Upper lobe of left lung (tissue), 6 donors: ENCODE data around the gene UPK1A. TPM values are rescaled to one million over a fixed set of nuclear protein-coding genes. Genes with fewer than 3 reads are reported as not detected.
A peak's percentile ranks its signal among the peaks of the same experiment; 100 is the strongest.

Source experiments
- ATAC-seq, 2 donors: fragments of 200-7000 bp; cut with Tn5 transposase; one replicate each; pipeline ENCODE4 v1.9.1; 2022; ENCODE audit warnings: mild to moderate bottlenecking in 2 of 2, moderate library complexity in 2 of 2; ENCODE audit not compliant: low FRiP score in 2 of 2
- DNase-seq, 2 donors: peaks; one replicate each; pipeline ENCODE4 v3.0.0-alpha.2; 2019 to 2020
- H3K27ac ChIP-seq, 4 donors: fragments of 200-600 bp; sonication (generic); one replicate each; pipeline ENCODE4 v1.5.1; 2016 to 2019
- H3K27me3 ChIP-seq, 4 donors: fragments of 200-600 bp; sonication (generic); one replicate each; pipeline ENCODE4 v1.5.1; 2017 to 2019
- H3K36me3 ChIP-seq, 4 donors: fragments of 200-600 bp; sonication (generic); one replicate each; pipeline ENCODE4 v1.5.1; 2016 to 2019
- H3K4me1 ChIP-seq, 4 donors: fragments of 200-600 bp; sonication (generic); one replicate each; pipeline ENCODE4 v1.5.1; 2018 to 2019
- H3K4me3 ChIP-seq, 4 donors: fragments of 200-600 bp; sonication (generic); one replicate each; pipeline ENCODE4 v1.5.1; 2017 to 2019; ENCODE audit warnings: mild to moderate bottlenecking in 2 of 4, moderate library complexity in 1 of 4
- H3K9me3 ChIP-seq, 4 donors: fragments of 200-600 bp; sonication (generic); one replicate each; pipeline ENCODE4 v1.5.1; 2018 to 2019
- CTCF ChIP-seq, 6 experiments: fragments of 450-650 bp in 4 of 6; fragments of 200-600 bp in 2 of 6; sonication (generic) in 2 of 6; IDR thresholded peaks; one replicate each; pipeline ENCODE4 v1.5.1; 2016 to 2019; ENCODE audit warnings: antibody characterized with exemption in 6 of 6
- EP300 ChIP-seq, 4 donors: sonication (generic); formaldehyde crosslinking; IDR thresholded peaks; one replicate each; pipeline ENCODE4 v1.5.1; 2017; ENCODE audit warnings: antibody characterized with exemption in 4 of 4, control low read depth in 2 of 4
- POLR2A ChIP-seq, 4 donors: fragments of 450-650 bp; IDR thresholded peaks; one replicate each; pipeline ENCODE4 v1.5.1; 2016 to 2017; ENCODE audit warnings: antibody characterized with exemption in 4 of 4, mild to moderate bottlenecking in 2 of 4
- POLR2AphosphoS5 ChIP-seq, 2 donors: sonication (generic); formaldehyde crosslinking; IDR thresholded peaks; one replicate each; pipeline ENCODE4 v1.5.1; 2017; ENCODE audit warnings: antibody characterized with exemption in 2 of 2
- WGBS, 2 donors: methylation state at CpG; one replicate each; pipeline ENCODE4 v1.1.5; 2017 to 2018; 5-methylcytosine and 5-hydroxymethylcytosine counted together
- total RNA-seq, 6 donors: library from RNA; depleted of rRNA in 4 of 6; stranded (reverse); fragments of >200 nt in 4 of 6; gene quantifications; one replicate each; pipeline versions ENCODE4 v1.1.0 to v1.2.1, GENCODE V29; 2016 to 2021
- donor health status: DM: no; HTN: no; CAD: no; lungs with moderate emphysema.
- donor health status: DM: no; HTN: yes; CAD: no; lungs with severe emphysema.

The UPK1A gene
- total RNA-seq, 6 donors from 2014 or later = not detected

- ATAC-seq (no peak), DNase-seq (no peak)
- TF ChIP-seq POLR2A (IDR thresholded peaks at IDR 0.05) (no peak), EP300 (IDR thresholded peaks at IDR 0.05) (no peak), POLR2AphosphoS5 (IDR thresholded peaks at IDR 0.05) (no peak), CTCF (IDR thresholded peaks at IDR 0.05) (no peak)
- no peaks in the 10 kb centered on the region for H3K27me3 ChIP-seq
- WGBS, 2 donors = 78 to 96% methylated on average over 4 of the region's 4 CpGs
- peaks cover 0 to 1% (median under 1%) of the 10 kb centered on the region in 4 donors for H3K4me1 ChIP-seq
- H3K36me3 ChIP-seq = peaks cover 31 to 97% (median 74%) of the 10 kb centered on the region in 4 donors
- H3K27ac ChIP-seq = no peak overlapping the region
- H3K9me3 ChIP-seq = no peaks in the 10 kb centered on the region
- no peak overlapping the region for H3K4me3 ChIP-seq
Observed at GRCh38 chr19:35655600-35655999, 10.7 kb upstream of the UPK1A start.

GRCh38 chr19:35656700-35657099 lies 9.6 kb upstream of the UPK1A start:
- 85 to 95% methylated on average over 6 of the region's 6 CpGs for WGBS, 2 donors
- no peak overlapping the region for H3K27ac ChIP-seq
- TF ChIP-seq EP300 (IDR thresholded peaks at IDR 0.05) = no peak
- no peak for TF ChIP-seq POLR2AphosphoS5 (IDR thresholded peaks at IDR 0.05)
- no peak for TF ChIP-seq POLR2A (IDR thresholded peaks at IDR 0.05)
- TF ChIP-seq CTCF (IDR thresholded peaks at IDR 0.05) = no peak
- no peaks in the 10 kb centered on the region for H3K4me1 ChIP-seq
- no peaks in the 10 kb centered on the region for H3K27me3 ChIP-seq
- no peak overlapping the region for H3K4me3 ChIP-seq
- no peak for ATAC-seq
- H3K9me3 ChIP-seq = no peaks in the 10 kb centered on the region
- H3K36me3 ChIP-seq = peaks cover 31 to 100% (median 77%) of the 10 kb centered on the region in 4 donors
- no peak for DNase-seq

GRCh38 chr19:35657904-35658700 lies 8.2 kb upstream of the UPK1A start:
- H3K27me3 ChIP-seq = no peaks in the 10 kb centered on the region
- H3K4me1 ChIP-seq = no peaks in the 10 kb centered on the region
- DNase-seq (no peak), ATAC-seq (no peak)
- H3K4me3 ChIP-seq = no peak overlapping the region
- no peak overlapping the region for H3K27ac ChIP-seq
- H3K36me3 ChIP-seq = peaks cover 27 to 100% (median 72%) of the 10 kb centered on the region in 4 donors
- TF ChIP-seq CTCF (IDR thresholded peaks at IDR 0.05) = peak in 1 of 6 experiments; percentile 27
- TF ChIP-seq POLR2A (IDR thresholded peaks at IDR 0.05) = no peak
- no peaks in the 10 kb centered on the region for H3K9me3 ChIP-seq
- WGBS, 2 donors = 88 to 92% methylated on average over 14 to 15 of the region's 15 CpGs

- no peak overlapping the region for H3K4me3 ChIP-seq
- no peaks in the 10 kb centered on the region for H3K27me3 ChIP-seq
- TF ChIP-seq POLR2AphosphoS5 (IDR thresholded peaks at IDR 0.05) = no peak
- TF ChIP-seq CTCF (IDR thresholded peaks at IDR 0.05) = no peak
- TF ChIP-seq POLR2A (IDR thresholded peaks at IDR 0.05) = no peak
- no peak for TF ChIP-seq EP300 (IDR thresholded peaks at IDR 0.05)
- no peaks in the 10 kb centered on the region for H3K9me3 ChIP-seq
- no peak for DNase-seq
- no peak for ATAC-seq
- WGBS, 2 donors = 94 to 99% methylated on average over 6 of the region's 6 CpGs
- peaks cover 12 to 86% (median 40%) of the 10 kb centered on the region in 4 donors for H3K36me3 ChIP-seq
- H3K27ac ChIP-seq = no peak overlapping the region
- H3K4me1 ChIP-seq = no peaks in the 10 kb centered on the region
Observed at GRCh38 chr19:35661995-35662340, 4.3 kb upstream of the UPK1A start.

GRCh38 chr19:35663981-35664380 lies 2.3 kb upstream of the UPK1A start:
- DNase-seq (no peak), ATAC-seq (no peak)
- no peaks in the 10 kb centered on the region for H3K27me3 ChIP-seq
- H3K36me3 ChIP-seq = peaks cover 9 to 66% (median 20%) of the 10 kb centered on the region in 4 donors
- H3K9me3 ChIP-seq = no peaks in the 10 kb centered on the region
- H3K4me3 ChIP-seq = no peak overlapping the region
- 94% methylated on average over 3 of the region's 3 CpGs for WGBS, 2 donors
- H3K4me1 ChIP-seq = no peaks in the 10 kb centered on the region
- TF ChIP-seq POLR2AphosphoS5 (IDR thresholded peaks at IDR 0.05) (no peak), CTCF (IDR thresholded peaks at IDR 0.05) (no peak), POLR2A (IDR thresholded peaks at IDR 0.05) (no peak), EP300 (IDR thresholded peaks at IDR 0.05) (no peak)
- no peak overlapping the region for H3K27ac ChIP-seq
